Measurements from ENCODE around the gene MRPL11. TPM values are rescaled to one million over a fixed set of nuclear protein-coding genes. Genes with fewer than 3 reads are reported as not detected.
A peak's percentile ranks its signal among the peaks of the same experiment; 100 is the strongest.

Gene MRPL11
- total and polyA plus RNA-seq, 2 of the 13 experiments (the other 11 are each of a cell fraction or from before 2014, with no cell fraction given) = 72.9 to 176 TPM

DNA sequence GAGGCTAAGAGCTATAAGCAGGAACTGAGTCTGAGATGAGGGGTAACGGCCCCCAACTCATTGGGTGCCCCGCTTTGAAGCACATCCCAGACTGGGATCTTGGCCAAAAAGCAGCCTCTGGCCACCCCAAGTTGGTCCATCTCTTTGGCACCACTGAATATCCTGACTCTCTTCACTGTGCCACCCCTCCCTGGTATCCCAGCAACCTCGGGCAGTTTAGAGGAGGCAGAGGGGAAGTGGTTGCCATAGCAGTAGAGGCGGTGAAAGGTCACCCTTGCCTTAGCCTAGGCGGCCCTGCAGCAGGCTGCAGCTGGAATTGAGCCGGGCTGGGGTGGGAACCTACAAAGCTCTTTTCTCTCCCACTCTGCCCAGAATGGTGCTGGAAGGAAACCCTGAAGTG, 29.1 kb upstream of the MRPL11 start (continued):
- no peak for TF ChIP-seq ZNF543 (CRISPR knock-in tag; IDR thresholded peaks at IDR 0.05)
- TF ChIP-seq, protein P1, sequence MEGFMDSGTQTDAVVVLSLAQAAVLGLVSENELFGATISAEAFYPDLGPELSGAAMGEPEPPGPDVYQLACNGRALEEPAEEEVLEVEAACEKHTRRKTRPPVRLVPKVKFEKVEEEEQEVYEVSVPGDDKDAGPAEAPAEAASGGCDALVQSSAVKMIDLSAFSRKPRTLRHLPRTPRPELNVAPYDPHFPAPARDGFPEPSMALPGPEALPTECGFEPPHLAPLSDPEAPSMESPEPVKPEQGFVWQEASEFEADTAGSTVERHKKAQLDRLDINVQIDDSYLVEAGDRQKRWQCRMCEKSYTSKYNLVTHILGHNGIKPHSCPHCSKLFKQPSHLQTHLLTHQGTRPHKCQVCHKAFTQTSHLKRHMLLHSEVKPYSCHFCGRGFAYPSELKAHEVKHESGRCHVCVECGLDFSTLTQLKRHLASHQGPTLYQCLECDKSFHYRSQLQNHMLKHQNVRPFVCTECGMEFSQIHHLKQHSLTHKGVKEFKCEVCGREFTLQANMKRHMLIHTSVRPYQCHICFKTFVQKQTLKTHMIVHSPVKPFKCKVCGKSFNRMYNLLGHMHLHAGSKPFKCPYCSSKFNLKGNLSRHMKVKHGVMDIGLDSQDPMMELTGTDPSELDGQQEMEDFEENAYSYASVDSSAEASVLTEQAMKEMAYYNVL (CRISPR knock-in tag; IDR thresholded peaks at IDR 0.05; ENCODE audit: borderline replicate concordance) = no peak
- TF ChIP-seq, protein P2, sequence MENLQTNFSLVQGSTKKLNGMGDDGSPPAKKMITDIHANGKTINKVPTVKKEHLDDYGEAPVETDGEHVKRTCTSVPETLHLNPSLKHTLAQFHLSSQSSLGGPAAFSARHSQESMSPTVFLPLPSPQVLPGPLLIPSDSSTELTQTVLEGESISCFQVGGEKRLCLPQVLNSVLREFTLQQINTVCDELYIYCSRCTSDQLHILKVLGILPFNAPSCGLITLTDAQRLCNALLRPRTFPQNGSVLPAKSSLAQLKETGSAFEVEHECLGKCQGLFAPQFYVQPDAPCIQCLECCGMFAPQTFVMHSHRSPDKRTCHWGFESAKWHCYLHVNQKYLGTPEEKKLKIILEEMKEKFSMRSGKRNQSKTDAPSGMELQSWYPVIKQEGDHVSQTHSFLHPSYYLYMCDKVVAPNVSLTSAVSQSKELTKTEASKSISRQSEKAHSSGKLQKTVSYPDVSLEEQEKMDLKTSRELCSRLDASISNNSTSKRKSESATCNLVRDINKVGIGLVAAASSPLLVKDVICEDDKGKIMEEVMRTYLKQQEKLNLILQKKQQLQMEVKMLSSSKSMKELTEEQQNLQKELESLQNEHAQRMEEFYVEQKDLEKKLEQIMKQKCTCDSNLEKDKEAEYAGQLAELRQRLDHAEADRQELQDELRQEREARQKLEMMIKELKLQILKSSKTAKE (CRISPR knock-in tag; IDR thresholded peaks at IDR 0.05; ENCODE audit: borderline replicate concordance) = no peak
- TF ChIP-seq GPN1 (CRISPR knock-in tag; IDR thresholded peaks at IDR 0.05; ENCODE audit: borderline replicate concordance) = no peak
- TF ChIP-seq U2AF2 (IDR thresholded peaks at IDR 0.05; ENCODE audit: low read depth, low read length) = no peak
- no peak for TF ChIP-seq ZNF891 (CRISPR knock-in tag; IDR thresholded peaks at IDR 0.05)

- CTCF ChIA-PET (ENCODE audit: low intra/inter-chr PET ratio, low total read pairs) = no interaction called here
- 5% methylated on average over 23 of the region's 72 CpGs for WGBS (ENCODE audit: low lambda C conversion rate)
- TF ChIP-seq, protein P3, sequence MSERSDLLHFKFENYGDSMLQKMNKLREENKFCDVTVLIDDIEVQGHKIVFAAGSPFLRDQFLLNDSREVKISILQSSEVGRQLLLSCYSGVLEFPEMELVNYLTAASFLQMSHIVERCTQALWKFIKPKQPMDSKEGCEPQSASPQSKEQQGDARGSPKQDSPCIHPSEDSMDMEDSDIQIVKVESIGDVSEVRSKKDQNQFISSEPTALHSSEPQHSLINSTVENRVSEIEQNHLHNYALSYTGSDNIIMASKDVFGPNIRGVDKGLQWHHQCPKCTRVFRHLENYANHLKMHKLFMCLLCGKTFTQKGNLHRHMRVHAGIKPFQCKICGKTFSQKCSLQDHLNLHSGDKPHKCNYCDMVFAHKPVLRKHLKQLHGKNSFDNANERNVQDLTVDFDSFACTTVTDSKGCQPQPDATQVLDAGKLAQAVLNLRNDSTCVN (CRISPR knock-in tag; IDR thresholded peaks at IDR 0.05; ENCODE audit: borderline replicate concordance) = no peak
- no peak for TF ChIP-seq BCL3 (CRISPR knock-in tag; IDR thresholded peaks at IDR 0.05)
- TF ChIP-seq ARID2 (CRISPR knock-in tag; IDR thresholded peaks at IDR 0.05; ENCODE audit: borderline replicate concordance) = 0 out of 2 replicates have a peak, but pooled peaks have one; percentile 11
- TF ChIP-seq HNRNPH1 (optimal IDR thresholded peaks at IDR 0.05; ENCODE audit: low read depth, low read length) = no peak
- TF ChIP-seq KLF16 (CRISPR knock-in tag; IDR thresholded peaks at IDR 0.05) = no peak
- peak; percentile 43; the same call in 1 of the 2 replicates for TF ChIP-seq ZIK1 (CRISPR knock-in tag; IDR thresholded peaks at IDR 0.05; ENCODE audit: borderline replicate concordance, low read depth)
- peak; percentile 52; the same call in 1 of the 2 replicates for TF ChIP-seq ZFX (CRISPR knock-in tag; IDR thresholded peaks at IDR 0.05; ENCODE audit: low read depth)
- TF ChIP-seq AHR (CRISPR knock-in tag; IDR thresholded peaks at IDR 0.05) = no peak
- 0 out of 2 replicates have a peak, but pooled peaks have one; percentile 40 for TF ChIP-seq ZNF674 (CRISPR knock-in tag; IDR thresholded peaks at IDR 0.05; ENCODE audit: low read depth)
Observed at GRCh38 chr11:66467034-66467659, 28.5 kb upstream of the MRPL11 start.

More at GRCh38 chr11:66467034-66467659, 28.5 kb upstream of the MRPL11 start:
- no peak for DNase-seq (ENCODE audit: low spot score)
- H3K4me2 ChIP-seq (ENCODE audit: low read depth, low read length) = peak overlapping the region; percentile 88
- no peaks in the 10 kb centered on the region for H3K9me3 ChIP-seq (ENCODE audit: low read length)
- no peaks in the 10 kb centered on the region; the same call in 1 of the 2 replicates for H4K20me1 ChIP-seq (ENCODE audit: insufficient read depth, low read length)
- peaks cover 0 to 12% of the 10 kb centered on the region in 2 experiments; a peak in 3 of 5 replicates for H3K27me3 ChIP-seq (ENCODE audit: control insufficient read depth in 1 of 2, insufficient read depth in 2 of 2, low read length in 2 of 2)
- no TSS peak for BruUV-seq (replicated peaks)
- no peak overlapping the region for H3K27ac ChIP-seq (ENCODE audit: extremely low read length, insufficient read depth, low read length)
- no peaks in the 10 kb centered on the region for H3K79me2 ChIP-seq (ENCODE audit: insufficient read depth, low read length)
- FAIRE-seq = no peak
- peaks cover 26% of the 10 kb centered on the region for H3K4me1 ChIP-seq (ENCODE audit: insufficient read depth, low read length)
- H3K9ac ChIP-seq (ENCODE audit: insufficient read depth, low read depth, low read length) = peak overlapping the region; percentile 68
- ATAC-seq = peak; percentile 70
- H2AFZ ChIP-seq (ENCODE audit: low read length) = no peak overlapping the region
- intact Hi-C loops (cut with micrococcal nuclease; ENCODE audit: unreplicated experiment) = no loop called here
- POLR2A ChIA-PET = interaction anchor here (0.5 to 3.4 kb wide), 12 partner anchors 9 to 877 kb away, joined by 3 to 48 read pairs (median 4); partner anchors contain the start of genes BBS1, CCDC87, CCS and DPP3
- in situ Hi-C loops (cut with HindIII; ENCODE audit: extremely low pct_ligation_motif_present, low pct_unique_long_range_greater_than_20kb) = no loop called here
- peak overlapping the region; percentile 77 to 87 (median 84) for H3K4me3 ChIP-seq (replicated peaks in 1 of 3; ENCODE audit: insufficient read depth in 1 of 3, low read depth in 2 of 3, low read length in 3 of 3)
- no peaks in the 10 kb centered on the region; a peak in 2 of 5 replicates for H3K36me3 ChIP-seq (replicated peaks in 1 of 2; ENCODE audit: control insufficient read depth in 1 of 2, insufficient read depth in 2 of 2, low read length in 2 of 2)

Measured in HepG2 (cell line).